C4-2B (cell line): ENCODE results near the gene DENND4A.

Source experiments
- ZFX ChIP-seq: fragments of 450-650 bp; IDR thresholded peaks from 2 replicates; pipeline ENCODE4 v1.6.1; 2017
- TF ChIP-seq, protein P1 (sequence below): fragments of 450-650 bp; conservative IDR thresholded peaks from 2 replicates; pipeline ENCODE4 v1.5.1; 2017; ENCODE audit warnings: mild to moderate bottlenecking

GRCh38 chr15:65682404-65682911 lies 109.6 kb downstream of the DENND4A start:
- TF ChIP-seq, protein P1, sequence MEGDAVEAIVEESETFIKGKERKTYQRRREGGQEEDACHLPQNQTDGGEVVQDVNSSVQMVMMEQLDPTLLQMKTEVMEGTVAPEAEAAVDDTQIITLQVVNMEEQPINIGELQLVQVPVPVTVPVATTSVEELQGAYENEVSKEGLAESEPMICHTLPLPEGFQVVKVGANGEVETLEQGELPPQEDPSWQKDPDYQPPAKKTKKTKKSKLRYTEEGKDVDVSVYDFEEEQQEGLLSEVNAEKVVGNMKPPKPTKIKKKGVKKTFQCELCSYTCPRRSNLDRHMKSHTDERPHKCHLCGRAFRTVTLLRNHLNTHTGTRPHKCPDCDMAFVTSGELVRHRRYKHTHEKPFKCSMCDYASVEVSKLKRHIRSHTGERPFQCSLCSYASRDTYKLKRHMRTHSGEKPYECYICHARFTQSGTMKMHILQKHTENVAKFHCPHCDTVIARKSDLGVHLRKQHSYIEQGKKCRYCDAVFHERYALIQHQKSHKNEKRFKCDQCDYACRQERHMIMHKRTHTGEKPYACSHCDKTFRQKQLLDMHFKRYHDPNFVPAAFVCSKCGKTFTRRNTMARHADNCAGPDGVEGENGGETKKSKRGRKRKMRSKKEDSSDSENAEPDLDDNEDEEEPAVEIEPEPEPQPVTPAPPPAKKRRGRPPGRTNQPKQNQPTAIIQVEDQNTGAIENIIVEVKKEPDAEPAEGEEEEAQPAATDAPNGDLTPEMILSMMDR: no peak
- TF ChIP-seq ZFX: no peak
